ENCODE measurements around the gene CDYL2. TPM values are rescaled to one million over a fixed set of nuclear protein-coding genes. Genes with fewer than 3 reads are reported as not detected.
"Not testable (repeated sequence)": the region's sequence is repeated elsewhere in the genome, so short reads cannot be mapped to it uniquely, and the experiment has no call there.

CDYL2 gene
- total and polyA plus RNA-seq, 12 donors, result 0.59 to 5.3 (median 2.9) TPM

GRCh38 chr16:80654094-80654862, 150.1 kb downstream of the CDYL2 start:
- ATAC-seq (no peak), DNase-seq (no peak)
- 85 to 87% methylated on average over 14 of the region's 14 CpGs for WGBS, 2 donors
- no peaks in the 10 kb centered on the region for H3K27me3 ChIP-seq
- no peaks in the 10 kb centered on the region for H3K36me3 ChIP-seq
- H3K27ac ChIP-seq, result no peak overlapping the region
- intact Hi-C loops (cut with DNase I), result no loop called here
- no peak for TF ChIP-seq CTCF (IDR thresholded peaks at IDR 0.05)
- H3K4me1 ChIP-seq, result peaks cover 0 to 17% (median 0%) of the 10 kb centered on the region in 9 donors
- peaks cover 0 to 22% (median 3%) of the 10 kb centered on the region in 11 donors for H3K9me3 ChIP-seq
- H3K4me3 ChIP-seq, result no peak overlapping the region

GRCh38 chr16:80652441-80652840, 152.0 kb downstream of the CDYL2 start:
- no peak for TF ChIP-seq CTCF (IDR thresholded peaks at IDR 0.05)
- Histone ChIP-seq H3K27me3 (no peaks in the 10 kb centered on the region), H3K4me1 (peaks cover 0 to 17% (median 0%) of the 10 kb centered on the region in 9 donors), H3K27ac (no peak overlapping the region), H3K36me3 (no peaks in the 10 kb centered on the region), H3K4me3 (no peak overlapping the region), H3K9me3 (peaks cover 0 to 33% (median 3%) of the 10 kb centered on the region in 11 donors)
- ATAC-seq (no peak), DNase-seq (no peak)
- 77 to 84% methylated on average over 5 of the region's 5 CpGs for WGBS, 2 donors
- intact Hi-C loops (cut with DNase I), result no loop called here

- ATAC-seq; H3K4me3 ChIP-seq; intact Hi-C loops (cut with DNase I); H3K36me3 ChIP-seq; H3K27me3 ChIP-seq; DNase-seq; H3K27ac ChIP-seq: not testable (repeated sequence)
- Histone ChIP-seq H3K4me1 (peaks cover 0 to 14% (median 0%) of the 10 kb centered on the region in 9 donors), H3K9me3 (peaks cover 0 to 48% (median 8%) of the 10 kb centered on the region in 11 donors)
- 96 to 97% methylated on average over 1 of the region's 1 CpG for WGBS, 2 donors
Observed at GRCh38 chr16:80650281-80650680, 154.1 kb downstream of the CDYL2 start.

- TF ChIP-seq CTCF (IDR thresholded peaks at IDR 0.05), result no peak
- H3K27me3 ChIP-seq, result no peaks in the 10 kb centered on the region
- DNase-seq (no peak), ATAC-seq (no peak)
- 92 to 96% methylated on average over 3 of the region's 3 CpGs for WGBS, 2 donors
- no peak overlapping the region for H3K27ac ChIP-seq
- intact Hi-C loops (cut with DNase I), result no loop called here
- H3K4me3 ChIP-seq, result no peak overlapping the region
- H3K36me3 ChIP-seq, result no peaks in the 10 kb centered on the region
- no peaks in the 10 kb centered on the region for H3K4me1 ChIP-seq
- peaks cover 0 to 42% (median 14%) of the 10 kb centered on the region in 11 donors for H3K9me3 ChIP-seq
Observed at GRCh38 chr16:80640316-80640715, 164.1 kb downstream of the CDYL2 start.

GRCh38 chr16:80639636-80640035, 164.8 kb downstream of the CDYL2 start:
- TF ChIP-seq CTCF (IDR thresholded peaks at IDR 0.05), result no peak
- H3K27me3 ChIP-seq, result no peaks in the 10 kb centered on the region
- no peak overlapping the region for H3K27ac ChIP-seq
- ATAC-seq (no peak), DNase-seq (no peak)
- intact Hi-C loops (cut with DNase I), result no loop called here
- WGBS, 2 donors, result 78 to 87% methylated on average over 6 of the region's 6 CpGs
- peaks cover 0 to 43% (median 20%) of the 10 kb centered on the region in 11 donors for H3K9me3 ChIP-seq
- no peaks in the 10 kb centered on the region for H3K36me3 ChIP-seq
- H3K4me1 ChIP-seq, result no peaks in the 10 kb centered on the region
- H3K4me3 ChIP-seq, result no peak overlapping the region
